H9 (cell line): ENCODE results near the gene EIF4E3. TPM values are rescaled to one million over a fixed set of nuclear protein-coding genes. Genes with fewer than 3 reads are reported as not detected.

Experiments used
- DNase-seq: peaks from one replicate; pipeline ENCODE4 v3.0.0-alpha.2; 2017
- H2AFZ ChIP-seq: one replicate; pipeline ENCODE4 v1.6.1; 2013; ENCODE audit warnings: mild to moderate bottlenecking, low read length, control low read depth, moderate library complexity
- H2AK5ac ChIP-seq: 2 replicates; pipeline ENCODE4 v1.6.1; 2013; ENCODE audit warnings: low read length, control low read depth, mixed read lengths; ENCODE audit not compliant: insufficient read length
- H2BK120ac ChIP-seq: one replicate; pipeline ENCODE4 v1.6.1; 2013; ENCODE audit warnings: low read depth, mild to moderate bottlenecking, low read length, control low read depth, inconsistent platforms; ENCODE audit not compliant: poor library complexity, severe bottlenecking
- H2BK12ac ChIP-seq: 2 replicates; pipeline ENCODE4 v1.6.1; 2013; ENCODE audit warnings: low read length, control low read depth, mixed read lengths, low read depth; ENCODE audit not compliant: insufficient read length
- H2BK15ac ChIP-seq: 2 replicates; pipeline ENCODE4 v1.6.1; 2013; ENCODE audit warnings: low read depth, low read length, control low read depth
- H2BK20ac ChIP-seq: one replicate; pipeline ENCODE4 v1.6.1; 2013; ENCODE audit warnings: low read depth, mild to moderate bottlenecking, low read length, control low read depth, inconsistent platforms; ENCODE audit not compliant: poor library complexity, severe bottlenecking
- H2BK5ac ChIP-seq: 2 replicates; pipeline ENCODE4 v1.6.1; 2013; ENCODE audit warnings: low read length, control low read depth, mixed read lengths; ENCODE audit not compliant: insufficient read length
- H3K14ac ChIP-seq: 2 replicates; pipeline ENCODE4 v1.6.1; 2013; ENCODE audit warnings: low read length, control low read depth; ENCODE audit not compliant: insufficient read depth
- H3K18ac ChIP-seq: 2 replicates; pipeline ENCODE4 v1.6.1; 2013; ENCODE audit warnings: low read depth, mild to moderate bottlenecking, mixed read lengths, low read length, control low read depth; ENCODE audit not compliant: insufficient read length
- H3K23ac ChIP-seq: 2 replicates; pipeline ENCODE4 v1.6.1; 2013; ENCODE audit warnings: low read length, control low read depth, mixed read lengths, low read depth; ENCODE audit not compliant: insufficient read length
- H3K23me2 ChIP-seq: 2 replicates; pipeline ENCODE4 v1.6.1; 2013; ENCODE audit warnings: low read depth, mild to moderate bottlenecking, mixed read lengths, low read length, control low read depth; ENCODE audit not compliant: insufficient read length, poor library complexity, severe bottlenecking
- H3K27ac ChIP-seq: 2 replicates; pipeline ENCODE4 v1.5.1; 2013; ENCODE audit warnings: low read length, control low read depth, mixed read lengths, low read depth; ENCODE audit not compliant: insufficient read length
- H3K27me3 ChIP-seq: 2 replicates; pipeline ENCODE4 v1.6.1; 2013; ENCODE audit warnings: low read length, control low read depth, inconsistent platforms; ENCODE audit not compliant: insufficient read depth
- H3K4ac ChIP-seq: 2 replicates; pipeline ENCODE4 v1.6.1; 2013; ENCODE audit warnings: low read depth, mild to moderate bottlenecking, control low read depth, inconsistent platforms, low read length, moderate library complexity
- H3K4me1 ChIP-seq: 2 replicates; pipeline ENCODE4 v1.6.1; 2013; ENCODE audit warnings: low read length, control low read depth, inconsistent platforms; ENCODE audit not compliant: insufficient read depth
- H3K4me2 ChIP-seq: 2 replicates; pipeline ENCODE4 v1.6.1; 2013; ENCODE audit warnings: low read length, control low read depth, mixed read lengths; ENCODE audit not compliant: insufficient read length, insufficient read depth
- H3K56ac ChIP-seq: 2 replicates; pipeline ENCODE4 v1.6.1; 2013; ENCODE audit warnings: low read depth, mild to moderate bottlenecking, mixed read lengths, low read length, control low read depth; ENCODE audit not compliant: insufficient read length
- H3K79me1 ChIP-seq: 2 replicates; pipeline ENCODE4 v1.6.1; 2013; ENCODE audit warnings: low read depth, mild to moderate bottlenecking, moderate library complexity, low read length, control low read depth, inconsistent platforms; ENCODE audit not compliant: insufficient read depth, poor library complexity, severe bottlenecking
- H3K79me2 ChIP-seq: 2 replicates; pipeline ENCODE4 v1.6.1; 2013; ENCODE audit warnings: low read length, control low read depth, inconsistent platforms; ENCODE audit not compliant: insufficient read depth
- H3K9ac ChIP-seq: 2 replicates; pipeline ENCODE4 v1.6.1; 2013; ENCODE audit warnings: low read length, control low read depth, mixed read lengths; ENCODE audit not compliant: insufficient read length; ENCODE audit errors: extremely low read depth
- H3K9me3 ChIP-seq: one replicate; pipeline ENCODE4 v1.6.1; 2013; ENCODE audit warnings: low read depth, low read length, inconsistent platforms; ENCODE audit not compliant: control insufficient read depth
- H3T11ph ChIP-seq: one replicate; pipeline ENCODE4 v1.6.1; 2013; ENCODE audit warnings: mild to moderate bottlenecking, low read length, control low read depth, inconsistent platforms
- H4K20me1 ChIP-seq: one replicate; pipeline ENCODE4 v1.6.1; 2013; ENCODE audit not compliant: control insufficient read depth, insufficient read length, insufficient read depth
- H4K5ac ChIP-seq: 2 replicates; pipeline ENCODE4 v1.6.1; 2013; ENCODE audit warnings: low read depth, mild to moderate bottlenecking, mixed read lengths, low read length, control low read depth; ENCODE audit not compliant: insufficient read length
- H4K8ac ChIP-seq: replicated peaks from 2 replicates; pipeline ENCODE4 v1.6.1; 2013; ENCODE audit warnings: low read length, control low read depth, mixed read lengths, low read depth; ENCODE audit not compliant: insufficient read length
- H4K91ac ChIP-seq: 2 replicates; pipeline ENCODE4 v1.6.1; 2013; ENCODE audit warnings: low read depth, mild to moderate bottlenecking, moderate library complexity, mixed read lengths, low read length, control low read depth; ENCODE audit not compliant: insufficient read length
- H3K27ac Mint-ChIP-seq, 3 experiments: 2 replicates in 2 of 3; 3 replicates in 1 of 3; pipeline ENCODE4 v1.8.0; 2020 to 2021; ENCODE audit warnings: mixed read lengths in 3 of 3, mild to moderate bottlenecking in 1 of 3, moderate library complexity in 1 of 3
- H3K27me3 Mint-ChIP-seq: 2 replicates; pipeline ENCODE4 v1.8.0; 2021; ENCODE audit warnings: low read depth, mild to moderate bottlenecking, moderate library complexity, mixed read lengths
- H3K36me3 Mint-ChIP-seq, 3 experiments: 2 replicates in 2 of 3; 3 replicates in 1 of 3; pipeline ENCODE4 v1.8.0; 2020 to 2021; ENCODE audit warnings: low read depth in 3 of 3, mixed read lengths in 3 of 3; ENCODE audit not compliant: insufficient read depth in 1 of 3
- H3K4me1 Mint-ChIP-seq, 2 experiments: 2 replicates each; pipeline ENCODE4 v1.8.0; 2020; ENCODE audit warnings: mixed read lengths in 2 of 2
- H3K4me3 Mint-ChIP-seq, 2 experiments: 2 replicates in 1 of 2; 3 replicates in 1 of 2; pipeline ENCODE4 v1.8.0; 2020 to 2021; ENCODE audit warnings: mild to moderate bottlenecking in 2 of 2, mixed read lengths in 2 of 2, moderate library complexity in 1 of 2
- H3K9me3 Mint-ChIP-seq, 2 experiments: 2 replicates in 1 of 2; 3 replicates in 1 of 2; pipeline ENCODE4 v1.8.0; 2020; ENCODE audit warnings: mild to moderate bottlenecking in 2 of 2, mixed read lengths in 2 of 2, moderate library complexity in 1 of 2
- CTCF ChIP-seq: fragments of 200-600 bp; sonication (generic); conservative IDR thresholded peaks from 3 replicates; pipeline ENCODE4 v1.8.0; 2021; ENCODE audit warnings: antibody characterized with exemption, mild to moderate bottlenecking
- WGBS: extraction: QIAGEN DNeasy Blood & Tissue Kit; methylation state at CpG from one replicate; pipeline ENCODE4 v1.1.7; 2013; ENCODE audit warnings: missing lambda C conversion rate, low lambda C conversion rate, mixed read lengths; ENCODE audit not compliant: insufficient read length; ENCODE audit errors: extremely low coverage; 5-methylcytosine and 5-hydroxymethylcytosine counted together
- total RNA-seq: library from RNA; stranded (reverse); gene quantifications from 2 replicates; pipeline ENCODE4 v1.2.1, GENCODE V29; 2021

EIF4E3 gene
- total RNA-seq, 1 experiment from 2014 or later: 12.9 TPM

GRCh38 chr3:71718072-71718471, 7.1 kb downstream of the EIF4E3 start:
- H3K18ac ChIP-seq: no peak overlapping the region
- no CpG with 5 or more reads among the region's 4 CpGs for WGBS
- H2BK20ac ChIP-seq: no peak overlapping the region
- Mint-ChIP-seq H3K4me1 (peaks cover 0 to 3% of the 10 kb centered on the region in 2 experiments; a peak in 1 of 4 replicates), H3K36me3 (0 out of 7 replicates have a peak, but pooled peaks cover 0 to 2% (median 0%) of the 10 kb centered on the region in 3 experiments), H3K4me3 (no peak overlapping the region), H3K27me3 (peaks cover 12% of the 10 kb centered on the region), H3K9me3 (no peaks in the 10 kb centered on the region), H3K27ac (no peak overlapping the region)
- no peak overlapping the region for H2BK5ac ChIP-seq
- H3K4me2 ChIP-seq: no peak overlapping the region
- no peak overlapping the region for H3K14ac ChIP-seq
- H3K79me1 ChIP-seq: no peaks in the 10 kb centered on the region
- H3K9ac ChIP-seq: no peak overlapping the region
- H3K27ac ChIP-seq: no peak overlapping the region
- H3K79me2 ChIP-seq: no peaks in the 10 kb centered on the region
- no peak overlapping the region for H3K56ac ChIP-seq
- H2AK5ac ChIP-seq: no peak overlapping the region
- no peak overlapping the region for H2AFZ ChIP-seq
- H3K27me3 ChIP-seq: no peaks in the 10 kb centered on the region
- H3K4me1 ChIP-seq: no peaks in the 10 kb centered on the region
- no peak overlapping the region for H3K23ac ChIP-seq
- DNase-seq: no peak
- no peak overlapping the region for H3K4ac ChIP-seq
- H2BK15ac ChIP-seq: no peak overlapping the region
- H4K5ac ChIP-seq: no peak overlapping the region
- TF ChIP-seq CTCF: no peak
- no peak overlapping the region for H2BK120ac ChIP-seq
- H3T11ph ChIP-seq: no peak overlapping the region
- H4K8ac ChIP-seq: no peak overlapping the region
- H3K9me3 ChIP-seq: no peaks in the 10 kb centered on the region
- H4K20me1 ChIP-seq: no peaks in the 10 kb centered on the region
- no peak overlapping the region for H2BK12ac ChIP-seq
- H4K91ac ChIP-seq: no peak overlapping the region
- H3K23me2 ChIP-seq: no peaks in the 10 kb centered on the region
